GM19395 (cell line): ENCODE data around the gene GPR65.
A peak's percentile ranks its signal among the peaks of the same experiment; 100 is the strongest.

Experiments used
- ATAC-seq: cut with Tn5 transposase; IDR thresholded peaks from one replicate; pipeline ENCODE4 v1.9.1; 2021; ENCODE audit warnings: mild to moderate bottlenecking, moderate library complexity; ENCODE audit not compliant: unreplicated experiment

GPR65 gene, protein sequence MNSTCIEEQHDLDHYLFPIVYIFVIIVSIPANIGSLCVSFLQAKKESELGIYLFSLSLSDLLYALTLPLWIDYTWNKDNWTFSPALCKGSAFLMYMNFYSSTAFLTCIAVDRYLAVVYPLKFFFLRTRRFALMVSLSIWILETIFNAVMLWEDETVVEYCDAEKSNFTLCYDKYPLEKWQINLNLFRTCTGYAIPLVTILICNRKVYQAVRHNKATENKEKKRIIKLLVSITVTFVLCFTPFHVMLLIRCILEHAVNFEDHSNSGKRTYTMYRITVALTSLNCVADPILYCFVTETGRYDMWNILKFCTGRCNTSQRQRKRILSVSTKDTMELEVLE

DNA sequence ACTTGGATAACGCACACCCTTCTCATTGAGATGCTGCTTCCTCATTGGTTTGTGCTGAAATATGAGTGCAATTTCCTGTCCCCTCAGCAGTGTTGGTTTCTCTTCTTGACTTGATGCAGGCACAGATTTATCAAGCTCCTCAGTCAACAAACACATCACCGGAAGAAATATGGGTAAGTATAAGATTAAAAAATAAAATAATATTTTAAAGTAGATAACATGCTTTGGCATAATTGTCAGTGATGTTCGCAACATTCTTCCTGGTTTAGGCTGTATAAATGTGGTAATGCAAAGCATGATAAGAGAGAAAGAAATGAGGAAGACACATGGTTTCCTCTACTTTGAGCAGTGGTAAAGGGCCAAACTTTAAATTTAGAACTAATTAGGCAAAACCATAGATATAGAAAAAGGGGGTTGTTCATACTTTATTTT, at the start of gene GPR65:
Gene GPR65 (plus strand): TSS at position 86 of the 432 bp plus-strand sequence. CDS start 5,713 bp downstream, outside the sequence.
- ATAC-seq, result peak; percentile 65

DNA sequence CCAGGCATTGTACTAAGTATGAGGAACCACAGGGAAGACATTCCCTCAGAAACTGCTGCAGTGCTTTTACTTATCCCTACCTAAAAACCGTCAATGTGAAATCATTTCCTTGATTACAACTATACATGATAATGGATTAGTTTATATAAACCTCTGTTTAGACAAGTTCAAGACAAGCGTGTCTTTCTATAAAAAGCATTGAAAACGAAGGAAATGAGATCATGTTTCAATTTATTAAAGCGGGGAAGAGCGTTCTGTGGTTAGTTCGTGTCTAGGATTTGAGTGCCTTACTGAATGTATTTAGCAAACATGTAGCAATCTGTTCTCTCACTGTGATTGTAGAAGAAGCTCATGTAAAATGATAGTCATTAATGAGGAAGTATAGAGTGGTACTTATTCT, 49.4 kb upstream of the GPR65 start:
- no peak for ATAC-seq

DNA sequence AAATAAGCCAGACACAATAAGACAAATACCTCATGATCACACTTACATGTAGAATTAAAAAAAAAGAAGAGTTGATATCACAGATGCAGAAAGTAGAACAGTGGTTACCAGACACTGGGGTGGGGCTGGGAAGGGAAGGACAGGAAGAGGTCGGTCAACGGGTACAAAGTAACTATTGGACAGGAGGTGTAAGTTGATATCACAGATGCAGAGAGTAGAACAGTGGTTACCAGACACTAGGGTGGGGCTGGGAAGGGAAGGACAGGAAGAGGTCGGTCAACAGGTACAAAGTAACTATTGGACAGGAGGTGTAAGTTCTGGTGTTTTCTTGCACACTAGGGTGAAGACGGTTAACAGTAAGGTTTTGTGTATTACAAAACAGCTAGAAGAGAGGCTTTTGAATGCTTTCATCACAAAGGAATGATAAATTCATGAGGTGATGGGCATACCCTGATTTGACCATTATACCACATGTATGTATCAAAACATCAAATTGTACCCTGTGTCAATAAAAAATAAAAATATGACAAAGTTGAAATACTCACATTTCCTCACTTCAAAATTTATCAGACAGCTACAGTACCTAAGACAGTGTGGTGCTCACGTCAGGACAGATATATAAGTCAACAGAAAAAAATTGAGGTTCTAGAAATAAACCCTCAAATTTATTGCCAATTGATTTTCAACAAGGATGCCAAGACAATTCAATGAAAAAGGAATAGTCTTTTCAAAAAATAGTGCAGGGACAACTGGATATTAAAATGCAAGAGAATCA, 44.7 kb upstream of the GPR65 start:
- ATAC-seq, result no peak

DNA sequence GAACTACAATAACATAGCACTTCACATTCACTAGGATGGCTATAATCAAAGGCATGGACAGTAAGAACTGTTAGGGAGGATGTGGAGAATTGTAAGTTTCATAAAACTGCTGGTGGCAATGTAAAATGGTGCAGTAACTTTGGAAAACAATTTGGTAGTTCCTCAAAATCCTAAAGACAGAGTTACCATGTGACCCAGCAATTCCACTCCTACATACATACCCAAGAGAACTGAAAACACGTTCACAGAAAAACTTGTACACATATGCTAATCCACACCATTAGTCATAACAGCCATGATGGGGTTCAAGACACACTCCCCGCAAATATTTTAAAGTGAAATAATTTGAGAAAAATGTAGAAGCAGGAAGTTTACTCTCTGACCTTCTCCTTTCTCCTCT, 43.7 kb upstream of the GPR65 start:
- ATAC-seq, result no peak

DNA sequence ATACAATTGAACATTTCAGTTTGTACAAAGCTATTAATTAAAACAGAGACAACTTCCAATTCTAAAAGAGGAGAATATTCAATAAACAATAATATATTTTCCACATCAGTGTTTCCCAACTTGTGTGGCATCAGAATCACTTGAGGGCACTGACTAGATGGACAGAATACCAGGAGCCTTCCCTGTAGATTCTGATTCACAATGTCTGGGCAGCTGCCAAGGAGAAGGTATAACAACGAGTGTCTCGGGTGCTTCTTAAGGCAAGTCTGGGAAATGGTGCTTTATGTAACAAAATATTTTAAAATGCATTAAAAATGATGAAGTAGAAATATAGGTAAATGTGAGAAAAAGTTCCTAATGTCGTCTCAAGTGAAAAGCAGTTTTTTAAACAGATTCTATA, 38.1 kb upstream of the GPR65 start:
- no peak for ATAC-seq

DNA sequence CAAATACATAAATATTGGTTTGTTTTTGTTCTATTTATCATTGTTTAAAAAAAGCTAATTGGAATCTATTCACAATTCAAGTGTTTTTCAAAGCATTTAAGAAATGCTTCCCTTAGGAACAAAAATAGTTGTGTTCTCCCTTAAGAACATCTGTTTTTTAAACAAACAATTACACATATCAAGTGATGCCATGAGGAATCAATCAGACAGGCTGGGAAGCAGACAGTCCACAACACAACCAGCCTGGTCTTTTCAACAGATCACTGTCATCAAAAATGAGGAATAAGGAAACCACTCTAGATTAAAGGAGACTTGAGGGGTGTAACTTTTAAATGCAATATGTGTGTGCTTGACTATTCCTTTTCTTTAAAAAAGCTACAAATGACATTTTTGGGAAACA, 37.4 kb upstream of the GPR65 start:
- ATAC-seq, result no peak

DNA sequence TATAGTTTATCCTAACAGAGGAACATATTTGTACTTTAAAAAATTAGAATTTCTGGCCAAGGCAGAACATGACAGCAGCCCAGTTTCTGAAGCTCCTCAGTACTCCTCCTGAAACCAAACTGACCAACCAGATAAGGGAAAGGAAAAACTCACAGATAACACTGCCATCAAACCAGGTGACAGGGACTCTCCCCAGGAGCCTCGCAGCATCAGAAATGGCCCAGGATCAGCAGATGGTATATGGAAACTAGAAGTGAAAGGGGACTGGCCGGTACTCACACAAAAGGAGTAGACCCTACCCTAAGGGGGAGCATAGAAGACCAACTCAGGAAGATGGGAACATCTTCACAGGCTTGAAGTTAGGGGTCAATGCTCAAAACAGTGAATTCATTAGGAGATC, 33.9 kb upstream of the GPR65 start:
- peak; percentile 95 for ATAC-seq

DNA sequence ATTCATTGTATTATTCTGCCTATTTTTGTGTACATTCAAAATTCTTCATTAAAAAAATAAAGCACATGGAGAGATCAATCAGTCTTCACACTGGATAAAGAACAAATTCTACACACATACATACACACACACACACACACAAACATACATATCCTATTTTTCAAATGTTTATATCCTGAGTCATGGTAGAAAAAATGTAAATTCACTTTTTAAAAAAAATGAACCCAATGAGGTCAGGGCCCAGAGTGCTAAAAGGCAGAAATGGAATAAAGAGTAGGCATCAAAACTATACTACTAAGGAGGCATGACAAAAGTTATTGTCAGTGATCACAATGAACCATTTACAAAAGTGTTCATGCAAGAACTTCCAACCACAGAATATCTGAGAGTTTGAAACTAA, 29.3 kb upstream of the GPR65 start:
- no peak for ATAC-seq

DNA sequence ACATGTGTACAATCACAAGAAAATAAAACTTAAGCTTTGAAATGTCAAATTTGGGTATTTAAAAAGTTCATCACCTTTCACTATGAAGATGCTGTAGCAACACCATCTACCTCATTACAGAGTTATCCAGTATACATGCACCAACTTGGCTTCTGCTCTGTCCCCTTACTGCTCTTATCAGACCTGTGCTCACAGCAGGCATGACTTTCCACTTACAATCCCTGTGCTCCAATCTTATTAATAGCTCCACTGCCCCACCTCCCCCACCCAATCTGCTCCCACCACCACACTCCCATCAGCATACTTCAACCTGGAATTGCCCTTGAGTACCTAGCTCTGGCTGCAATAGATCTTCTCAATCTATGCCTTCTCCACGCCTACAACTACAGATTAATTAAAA, 25.2 kb upstream of the GPR65 start:
- no peak for ATAC-seq

DNA sequence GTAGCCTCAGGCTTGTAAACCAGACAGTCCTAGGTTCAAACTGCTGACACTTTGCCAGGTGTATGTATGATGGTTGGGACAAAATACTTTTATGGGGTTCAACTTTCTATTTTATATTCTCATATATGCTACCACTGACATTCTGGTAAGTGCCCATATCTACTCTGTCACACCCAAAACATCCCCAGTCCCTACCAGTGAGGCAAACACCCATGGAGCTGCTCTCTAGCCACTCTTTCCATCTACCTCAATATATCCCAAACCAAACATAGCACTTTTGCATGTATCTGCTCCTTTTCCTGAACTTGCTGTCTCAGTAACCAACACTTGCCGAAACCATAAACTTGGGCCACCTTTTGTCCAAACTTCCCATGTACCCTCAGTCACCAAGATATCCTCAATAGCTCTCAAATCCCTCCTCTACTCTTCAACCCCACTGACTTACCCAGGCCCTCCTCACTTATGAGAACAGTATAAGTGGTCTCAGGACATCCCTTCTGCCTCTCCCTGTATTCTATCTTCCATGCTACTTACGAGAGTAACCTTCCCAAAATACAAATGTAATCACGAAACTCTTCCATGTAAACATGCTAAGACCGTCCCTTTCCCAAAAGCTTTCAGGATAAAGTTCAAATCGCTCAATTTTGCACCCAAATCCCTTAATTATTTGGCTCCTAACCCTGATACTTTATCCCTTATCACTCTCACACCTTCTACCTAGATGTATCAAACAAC, 15.5 kb upstream of the GPR65 start:
- ATAC-seq, result no peak

DNA sequence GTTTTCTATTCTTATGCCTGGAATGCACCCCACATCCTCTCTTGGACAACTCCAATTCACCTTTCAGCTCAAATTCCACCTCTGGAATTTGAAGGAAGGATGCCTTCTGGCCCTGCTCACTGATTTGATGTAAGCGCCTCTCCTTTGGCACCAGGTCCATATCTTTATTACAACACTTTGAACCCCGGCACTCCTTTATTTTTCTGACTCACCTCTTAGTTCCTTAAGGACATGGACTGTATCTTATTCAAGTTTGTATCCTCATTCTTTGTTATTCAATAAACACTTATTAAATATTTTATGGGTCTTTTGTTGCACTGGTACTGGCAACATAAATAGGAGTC, 15.0 kb upstream of the GPR65 start:
- no peak for ATAC-seq

DNA sequence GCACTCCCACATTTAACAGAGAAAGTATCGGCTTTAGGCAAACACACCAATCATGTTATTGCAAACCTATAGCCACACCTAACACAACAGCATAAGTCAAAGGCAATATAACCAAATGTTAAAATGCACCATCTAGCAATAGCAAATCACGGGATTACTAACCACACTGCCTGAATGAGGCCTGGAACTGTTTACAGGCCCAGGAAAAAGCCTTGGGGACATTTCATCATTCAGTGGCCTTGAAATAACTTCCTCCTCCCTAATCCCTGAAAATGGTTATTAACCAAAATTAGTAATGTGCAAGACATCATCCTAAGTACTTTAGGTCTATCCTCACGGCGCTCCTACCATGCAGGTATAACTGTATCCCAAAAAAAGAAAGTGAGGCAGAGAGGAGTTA, 14.3 kb upstream of the GPR65 start:
- no peak for ATAC-seq

DNA sequence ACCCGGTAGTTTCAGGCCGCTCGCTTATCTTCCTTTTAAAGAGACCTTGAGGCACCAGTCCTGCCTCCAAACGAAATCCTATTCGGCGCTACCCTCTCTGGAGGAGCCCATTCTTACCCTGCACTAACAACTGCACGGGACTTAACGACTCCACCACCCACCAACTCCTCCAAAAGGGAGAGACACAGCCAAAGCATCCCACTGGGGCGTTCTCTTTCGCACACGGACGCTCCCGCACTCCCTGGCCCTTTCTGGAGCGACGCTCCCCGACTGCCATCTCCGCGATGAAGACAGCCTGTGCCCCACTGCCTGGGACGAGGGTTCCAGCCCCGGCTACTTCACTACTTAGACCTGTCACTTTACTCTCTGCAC, 12.6 kb upstream of the GPR65 start:
- no peak for ATAC-seq

DNA sequence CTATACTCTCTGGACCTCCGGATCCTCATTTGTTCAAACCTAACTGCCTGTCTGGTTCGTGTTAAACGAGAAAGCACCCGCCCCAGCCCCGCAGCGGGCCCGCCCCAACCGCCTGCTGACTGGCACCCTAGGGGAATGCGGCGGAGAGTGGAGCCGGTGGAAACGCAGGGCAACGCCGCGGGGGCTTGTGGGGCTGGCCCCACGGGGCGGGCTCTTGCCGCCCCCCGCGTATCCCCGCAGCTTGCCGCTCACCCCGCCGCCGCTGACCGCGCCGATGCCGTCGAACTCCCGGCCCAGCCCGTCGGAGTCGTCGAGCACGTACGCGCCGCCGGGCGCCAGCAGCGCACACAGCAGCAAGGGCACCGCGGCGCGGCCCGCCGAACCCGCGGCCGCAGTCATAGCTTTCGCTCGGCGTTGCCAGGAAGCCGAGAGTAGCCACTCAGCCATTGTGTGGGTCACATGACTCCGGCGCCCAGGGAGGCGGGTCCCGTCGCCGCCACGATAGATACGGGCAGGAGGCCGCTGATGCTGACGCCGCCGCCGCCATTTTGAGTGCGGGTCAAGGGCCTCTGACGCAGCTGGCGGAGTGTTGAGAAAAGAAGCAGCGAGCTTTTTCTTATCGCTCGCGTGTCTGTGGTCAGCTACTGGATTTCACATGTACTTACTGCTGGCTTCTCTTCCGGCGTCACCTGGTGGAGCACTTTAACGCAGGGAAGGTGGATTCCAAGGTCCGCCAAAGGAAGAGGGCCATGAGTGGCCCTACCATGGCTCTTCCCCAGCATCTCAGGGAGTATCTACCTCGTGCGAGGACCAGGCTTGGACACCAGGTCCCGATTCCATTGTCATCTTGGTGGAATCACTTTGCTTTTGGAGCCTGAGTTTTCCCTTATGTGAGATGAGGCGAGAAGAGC, 12.0 kb upstream of the GPR65 start, which contains the start of gene GALC:
Gene GALC (minus strand): TSS at position 465 of the 911 bp plus-strand sequence. CDS start 18 bp downstream, at position 447.
- ATAC-seq, result peak; percentile 90

DNA sequence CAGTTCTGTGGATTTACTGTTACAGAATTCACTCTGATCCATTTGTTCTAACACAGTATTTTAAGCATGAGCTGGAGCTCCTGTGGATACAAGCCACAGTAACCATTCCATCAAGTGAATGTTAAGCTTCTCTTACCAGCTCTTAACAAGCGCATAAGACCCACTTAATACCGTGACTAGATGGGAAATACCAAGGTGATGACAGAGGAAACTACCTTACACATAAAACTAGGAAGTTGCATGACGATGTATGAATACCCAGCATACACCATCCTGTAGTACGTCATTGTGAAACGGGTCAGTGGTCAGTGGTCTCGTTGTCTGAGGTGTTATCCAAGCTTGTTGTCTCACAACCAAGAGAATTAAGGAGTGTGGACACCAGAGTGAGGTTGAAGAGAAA, 10.0 kb upstream of the GPR65 start:
- ATAC-seq, result peak; percentile 33

DNA sequence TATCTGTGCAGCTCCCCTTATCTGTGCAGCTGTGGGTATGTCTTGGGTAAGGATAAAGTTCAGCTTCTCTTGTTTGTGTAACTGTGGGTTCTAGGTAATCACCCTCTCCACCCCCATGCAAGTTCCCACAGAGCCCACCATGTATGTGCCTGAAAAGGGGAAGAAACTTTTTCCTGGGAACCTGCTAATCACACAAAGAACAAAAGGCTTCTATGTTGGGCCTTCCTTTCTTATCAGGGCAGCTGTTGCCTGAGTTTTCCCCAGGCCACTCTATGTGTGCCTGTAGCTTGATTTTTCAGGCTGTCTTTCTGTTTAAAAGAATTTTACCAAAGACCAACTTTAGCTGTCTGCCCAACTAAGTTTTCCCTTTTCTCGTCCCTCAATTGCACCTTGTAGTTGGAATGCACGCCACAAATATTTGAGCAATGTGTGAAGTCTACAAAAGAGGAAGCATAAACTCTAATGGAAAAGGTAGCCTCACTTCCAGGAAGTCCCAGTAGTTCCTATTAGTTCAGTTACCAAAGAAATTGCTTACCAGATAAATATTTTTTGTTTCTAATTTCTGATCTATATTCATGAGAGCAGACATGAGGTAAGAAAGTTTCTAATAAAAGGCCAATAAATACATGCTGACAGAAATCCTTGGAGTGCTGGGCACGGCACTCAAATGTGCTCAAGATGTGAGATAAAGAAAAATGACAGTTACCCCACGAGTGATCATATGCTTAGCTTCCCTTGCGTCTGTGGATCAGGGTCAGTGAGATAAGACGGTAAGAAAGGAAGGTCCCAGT, 9.2 kb upstream of the GPR65 start:
- no peak for ATAC-seq

DNA sequence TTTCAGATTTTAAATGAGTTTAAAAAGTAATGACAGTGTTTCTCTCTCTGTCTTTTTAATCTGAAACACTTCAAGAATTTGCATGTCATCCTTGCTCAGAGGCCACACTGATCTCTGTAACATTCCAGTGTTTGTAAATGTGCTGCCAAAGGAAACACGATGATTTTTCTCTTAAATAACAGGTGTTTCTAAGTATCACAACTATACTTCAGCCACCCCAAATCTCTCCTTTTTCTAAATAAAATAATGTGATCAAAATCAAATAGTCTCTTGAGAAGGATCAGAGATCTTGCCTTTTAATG, 8.7 kb upstream of the GPR65 start:
- no peak for ATAC-seq

DNA sequence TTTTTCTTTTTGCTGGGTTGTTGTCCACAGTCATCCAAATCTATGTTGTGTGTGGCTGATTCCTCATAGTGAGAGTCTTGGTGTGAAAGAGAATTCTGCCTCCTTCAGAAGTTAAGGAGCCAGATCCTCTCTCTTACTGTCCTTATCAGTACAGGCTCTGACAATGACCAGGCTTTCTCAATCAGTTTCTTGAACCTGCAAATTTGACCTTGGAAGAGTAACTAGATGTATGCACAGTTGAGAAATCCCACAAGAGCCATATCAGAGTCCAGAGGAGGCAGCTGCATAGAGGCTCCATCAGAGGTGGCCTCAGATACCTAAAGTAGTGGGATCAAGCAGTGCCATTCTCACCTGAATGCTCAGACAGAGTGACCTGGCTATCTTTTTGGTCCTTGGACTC, 6.5 kb upstream of the GPR65 start:
- peak; percentile 43 for ATAC-seq

DNA sequence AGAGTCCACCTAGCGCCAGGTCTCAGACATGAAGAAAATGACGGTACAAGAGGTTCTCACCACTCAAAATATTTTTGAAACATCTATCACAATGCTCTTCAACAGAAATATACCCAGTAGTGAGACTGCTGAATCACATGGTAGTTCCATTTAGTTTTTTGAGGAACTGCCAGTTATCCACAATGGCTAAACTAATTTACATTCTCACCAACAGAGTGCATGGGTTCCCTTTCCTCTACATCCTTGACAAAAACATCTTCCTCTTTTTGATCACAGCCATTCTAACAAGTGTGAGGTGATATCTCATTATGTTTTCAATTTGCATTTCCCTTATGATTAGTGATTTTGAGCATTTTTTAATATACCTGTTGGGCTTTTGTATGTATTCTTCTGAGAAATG, 5.7 kb upstream of the GPR65 start:
- no peak for ATAC-seq

DNA sequence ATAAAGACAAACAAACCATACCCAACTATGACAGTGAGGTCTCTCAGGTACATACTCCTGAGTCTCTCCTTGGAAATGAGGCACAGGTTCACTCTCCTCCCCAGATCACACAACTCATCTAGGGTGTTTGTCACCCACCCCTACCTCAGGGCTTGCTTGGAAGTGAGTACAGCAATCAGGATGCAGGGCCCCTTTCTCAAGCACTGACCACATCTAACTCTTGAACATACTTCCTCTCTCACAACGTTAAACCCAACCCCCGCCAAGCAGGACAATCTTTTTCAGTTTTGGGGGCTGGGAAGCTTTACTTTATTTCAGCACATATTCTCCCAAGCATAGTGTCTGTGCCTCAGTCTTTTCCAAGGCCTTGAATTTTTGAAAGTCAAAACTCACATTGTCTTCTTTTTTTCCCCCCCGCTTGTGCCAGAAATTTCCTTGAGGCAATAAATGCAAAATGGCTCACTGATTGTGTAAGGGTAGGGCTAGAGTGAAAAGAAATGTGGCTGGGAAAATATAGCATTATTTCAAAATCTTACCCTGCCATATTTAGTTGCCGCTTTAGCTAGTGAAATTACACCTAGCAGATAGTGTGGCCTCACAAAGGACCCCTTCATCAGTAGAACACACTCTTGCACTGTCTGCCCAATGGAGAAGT, 2.4 kb upstream of the GPR65 start:
- no peak for ATAC-seq
